GM06990 (cell line): ENCODE measurements around the gene PPP1R16B.

Experiments
- DNase-seq: peaks from one replicate; pipeline ENCODE4 v3.0.0-alpha.2; 2011; ENCODE audit not compliant: insufficient read length; ENCODE audit errors: extremely low read depth
- H3K27me3 ChIP-seq: replicated peaks from 2 replicates; pipeline ENCODE4 v1.6.0; 2011; ENCODE audit warnings: low read length; ENCODE audit not compliant: control insufficient read depth, insufficient read depth
- H3K36me3 ChIP-seq: 2 replicates; pipeline ENCODE4 v1.5.1; 2011; ENCODE audit warnings: low read length; ENCODE audit not compliant: control insufficient read depth, insufficient read depth
- H3K4me3 ChIP-seq: replicated peaks from 2 replicates; pipeline ENCODE4 v1.5.1; 2011; ENCODE audit warnings: low read depth, mild to moderate bottlenecking, control low read depth, low read length
- CTCF ChIP-seq: IDR thresholded peaks from 2 replicates; pipeline ENCODE4 v1.5.1; 2011; ENCODE audit warnings: low read length, control low read depth, mild to moderate bottlenecking, inconsistent platforms; ENCODE audit not compliant: insufficient read depth, poor library complexity, severe bottlenecking

The PPP1R16B gene

GRCh38 chr20:38937978-38938473, 132.5 kb downstream of the PPP1R16B start:
- H3K4me3 ChIP-seq: no peak overlapping the region
- TF ChIP-seq CTCF: no peak
- no peak for DNase-seq
- no peaks in the 10 kb centered on the region for H3K27me3 ChIP-seq
- H3K36me3 ChIP-seq: peaks cover 24% of the 10 kb centered on the region

- peaks cover 24% of the 10 kb centered on the region for H3K36me3 ChIP-seq
- no peaks in the 10 kb centered on the region for H3K27me3 ChIP-seq
- DNase-seq: no peak
- H3K4me3 ChIP-seq: no peak overlapping the region
- TF ChIP-seq CTCF: no peak
Observed at GRCh38 chr20:38939686-38940085, 134.2 kb downstream of the PPP1R16B start.

- H3K36me3 ChIP-seq: peaks cover 27% of the 10 kb centered on the region
- H3K27me3 ChIP-seq: no peaks in the 10 kb centered on the region
- no peak for TF ChIP-seq CTCF
- H3K4me3 ChIP-seq: no peak overlapping the region
- no peak for DNase-seq
Observed at GRCh38 chr20:38940644-38941043, 135.1 kb downstream of the PPP1R16B start.

GRCh38 chr20:38941726-38942389, 136.4 kb downstream of the PPP1R16B start:
- Histone ChIP-seq H3K27me3 (no peaks in the 10 kb centered on the region), H3K4me3 (no peak overlapping the region), H3K36me3 (peaks cover 24% of the 10 kb centered on the region)
- no peak for TF ChIP-seq CTCF
- DNase-seq: no peak

GRCh38 chr20:38945012-38945411, 139.5 kb downstream of the PPP1R16B start:
- H3K36me3 ChIP-seq: peaks cover 14% of the 10 kb centered on the region
- no peak for TF ChIP-seq CTCF
- no peak for DNase-seq
- no peaks in the 10 kb centered on the region for H3K27me3 ChIP-seq
- no peak overlapping the region for H3K4me3 ChIP-seq
